Ovary (tissue), 3 donors: ENCODE results near the gene ZNF480.

ENCODE experiments used
- EP300 ChIP-seq: sonication (generic); formaldehyde crosslinking; IDR thresholded peaks from one replicate; pipeline ENCODE4 v1.6.1; 2017; ENCODE audit warnings: antibody characterized with exemption
- POLR2A ChIP-seq: fragments of 450-650 bp; IDR thresholded peaks from one replicate; pipeline ENCODE4 v1.6.1; 2017; ENCODE audit warnings: antibody characterized with exemption, mild to moderate bottlenecking, moderate library complexity
- TF ChIP-seq, protein P1 (sequence below), 3 donors: fragments of 450-650 bp in 2 of 3; fragments of 200-600 bp in 1 of 3; IDR thresholded peaks; one replicate each; pipeline versions ENCODE4 v1.5.1 to v1.8.0; 2016 to 2022; ENCODE audit warnings: antibody characterized with exemption in 3 of 3, mild to moderate bottlenecking in 1 of 3
- donor health status: DM: no; HTN: no; CAD: no.

DNA sequence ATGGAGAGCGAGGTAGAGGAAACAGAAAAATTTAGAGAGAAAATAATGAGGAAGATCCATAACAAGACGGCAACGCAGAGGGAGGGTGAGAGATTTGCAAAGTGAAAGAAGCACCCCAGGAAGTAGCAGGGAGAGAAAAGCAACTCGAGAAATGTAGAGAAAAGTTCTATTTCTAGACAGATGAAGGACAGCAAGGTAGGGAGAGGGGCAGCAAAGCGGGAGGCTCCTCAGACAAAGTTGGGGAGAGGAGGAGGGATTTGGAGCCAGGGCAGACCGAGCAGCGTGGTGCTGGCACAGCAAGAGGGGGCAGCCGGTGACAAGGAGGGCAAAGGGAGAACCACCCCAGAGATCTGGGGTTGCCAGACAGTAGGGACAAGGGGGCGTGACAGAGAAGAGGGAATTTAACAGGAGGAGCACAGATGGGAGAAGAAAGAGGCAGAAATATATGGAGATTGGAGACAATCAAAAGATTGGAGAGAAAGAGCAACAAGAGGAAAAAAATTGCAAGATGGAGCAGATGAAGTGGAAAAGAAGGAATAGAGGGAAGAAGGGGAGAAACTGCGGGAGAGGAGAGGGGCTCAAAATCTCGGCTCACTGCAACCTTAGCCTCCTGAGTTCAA, 26.6 kb upstream of the ZNF480 start:
- TF ChIP-seq, protein P1, sequence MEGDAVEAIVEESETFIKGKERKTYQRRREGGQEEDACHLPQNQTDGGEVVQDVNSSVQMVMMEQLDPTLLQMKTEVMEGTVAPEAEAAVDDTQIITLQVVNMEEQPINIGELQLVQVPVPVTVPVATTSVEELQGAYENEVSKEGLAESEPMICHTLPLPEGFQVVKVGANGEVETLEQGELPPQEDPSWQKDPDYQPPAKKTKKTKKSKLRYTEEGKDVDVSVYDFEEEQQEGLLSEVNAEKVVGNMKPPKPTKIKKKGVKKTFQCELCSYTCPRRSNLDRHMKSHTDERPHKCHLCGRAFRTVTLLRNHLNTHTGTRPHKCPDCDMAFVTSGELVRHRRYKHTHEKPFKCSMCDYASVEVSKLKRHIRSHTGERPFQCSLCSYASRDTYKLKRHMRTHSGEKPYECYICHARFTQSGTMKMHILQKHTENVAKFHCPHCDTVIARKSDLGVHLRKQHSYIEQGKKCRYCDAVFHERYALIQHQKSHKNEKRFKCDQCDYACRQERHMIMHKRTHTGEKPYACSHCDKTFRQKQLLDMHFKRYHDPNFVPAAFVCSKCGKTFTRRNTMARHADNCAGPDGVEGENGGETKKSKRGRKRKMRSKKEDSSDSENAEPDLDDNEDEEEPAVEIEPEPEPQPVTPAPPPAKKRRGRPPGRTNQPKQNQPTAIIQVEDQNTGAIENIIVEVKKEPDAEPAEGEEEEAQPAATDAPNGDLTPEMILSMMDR (IDR thresholded peaks at IDR 0.05) = no peak
- TF ChIP-seq POLR2A = no peak
- no peak for TF ChIP-seq EP300
